NOMO-1 treated with dmso at 0.1 percent for 144 hours (cell line): ENCODE results near the gene FBXO44.
"Not testable (repeated sequence)": the region's sequence is repeated elsewhere in the genome, so short reads cannot be mapped to it uniquely, and the experiment has no call there.

ENCODE experiments used
- DNase-seq: peaks from one replicate; lab custom pipeline; 2025; ENCODE audit not compliant: unreplicated experiment; lab: John Stamatoyannopoulos, UW

The FBXO44 gene

GRCh38 chr1:11654137-11654938, at the start of gene FBXO44, which contains the start of gene FBXO2:
Gene FBXO44, plus strand, starts transcription at chr1:11654877. Its CDS starts 959 bp downstream, at chr1:11655836.
Gene FBXO2, minus strand, starts transcription at chr1:11654429. Its CDS starts 89 bp downstream, at chr1:11654340.
- no peak for DNase-seq

DNA sequence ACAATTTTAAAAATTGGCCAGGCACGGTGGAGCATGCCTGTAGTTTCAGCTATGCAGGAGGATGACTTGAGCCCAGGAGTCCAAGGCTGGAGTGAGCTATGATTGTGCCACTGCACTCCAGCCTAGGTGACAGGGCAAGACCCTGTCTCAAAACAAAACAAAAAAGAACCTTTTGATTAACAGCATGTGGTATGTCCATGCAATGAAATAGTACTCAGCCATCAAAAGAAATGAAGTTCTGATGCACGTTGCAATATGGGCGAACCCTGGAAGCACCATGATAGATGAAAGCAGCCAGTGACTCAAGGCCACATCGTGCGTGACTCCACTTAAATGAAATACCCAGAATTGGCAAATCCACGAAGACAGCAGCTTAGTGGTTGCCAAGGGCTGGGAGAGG, 47.9 kb upstream of the FBXO44 start:
- DNase-seq, result no peak

GRCh38 chr1:11608596-11609130, 46.0 kb upstream of the FBXO44 start:
- not testable (repeated sequence) for DNase-seq

DNA sequence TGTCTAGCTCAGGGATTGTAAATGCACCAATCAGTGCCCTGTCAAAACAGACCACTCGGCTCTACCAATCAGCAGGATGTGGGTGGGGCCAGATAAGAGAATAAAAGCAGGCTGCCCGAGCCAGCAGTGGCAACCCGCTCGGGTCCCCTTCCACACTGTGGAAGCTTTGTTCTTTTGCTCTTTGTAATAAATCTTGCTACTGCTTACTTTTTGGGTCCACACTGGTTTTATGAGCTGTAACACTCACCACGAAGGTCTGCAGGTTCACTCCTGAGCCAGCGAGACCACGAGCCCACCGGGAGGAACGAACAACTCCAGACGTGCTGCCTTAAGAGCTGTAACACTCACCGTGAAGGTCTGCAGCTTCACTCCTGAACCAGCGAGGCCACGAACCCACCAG, 45.3 kb upstream of the FBXO44 start:
- not testable (repeated sequence) for DNase-seq

DNA sequence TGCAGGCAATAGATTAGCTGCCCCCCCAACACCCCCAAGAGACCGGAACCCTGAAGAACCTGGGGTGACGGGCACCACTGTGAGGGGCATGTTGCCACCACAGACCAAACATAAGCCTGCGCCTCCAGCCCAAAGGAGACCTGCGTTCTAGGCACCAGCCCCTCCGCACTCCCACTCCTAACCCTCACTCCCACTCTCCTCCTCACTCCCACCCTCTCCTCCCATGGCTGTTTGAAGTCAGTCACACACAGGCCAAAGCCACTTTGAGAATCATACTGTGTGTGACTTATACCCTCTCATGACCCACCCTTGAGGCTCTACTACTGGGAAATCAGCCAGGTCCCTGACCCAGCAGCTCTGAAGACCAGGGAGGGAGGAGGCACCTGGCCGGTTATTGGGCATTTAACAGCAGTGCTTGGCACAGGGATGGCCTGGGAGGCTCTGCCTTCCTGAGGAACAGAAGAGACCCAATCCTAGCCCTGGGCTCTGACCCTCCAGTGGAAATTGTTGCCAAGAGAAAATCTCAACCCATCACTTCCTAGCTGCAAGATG, 44.0 kb upstream of the FBXO44 start:
- DNase-seq, result no peak

DNA sequence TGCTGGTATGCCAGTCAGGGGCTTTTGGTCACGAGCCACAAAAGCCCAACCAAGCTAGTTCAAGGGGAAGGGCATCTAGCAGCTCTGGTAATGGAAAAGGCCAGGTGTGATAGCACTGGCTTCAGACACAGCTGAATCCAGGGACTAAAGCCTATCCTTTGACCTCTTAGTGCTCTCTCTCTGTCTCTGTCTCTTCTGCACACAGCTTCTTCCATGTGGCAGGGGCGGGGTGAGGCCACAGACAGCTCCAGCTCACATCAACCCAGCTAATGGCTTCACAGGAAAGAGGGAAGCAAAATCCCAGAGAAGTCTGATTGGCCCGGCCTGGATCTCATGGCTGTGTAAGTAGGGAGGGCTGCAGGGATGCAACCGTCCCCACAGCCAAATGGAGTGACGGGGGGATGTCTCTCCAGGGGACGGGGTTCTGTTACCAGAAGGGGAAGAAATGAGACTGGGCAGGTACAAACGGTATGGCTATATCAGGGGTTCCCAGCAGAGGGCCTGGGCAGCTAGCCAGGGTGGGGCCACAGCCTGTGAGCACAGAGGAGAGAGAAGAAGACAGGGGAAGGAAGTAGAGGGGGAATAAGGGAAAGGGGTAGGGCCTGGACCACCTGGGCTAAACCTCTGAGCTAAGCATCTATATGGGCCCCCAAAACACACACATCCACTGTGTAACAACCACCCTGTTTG, 42.9 kb upstream of the FBXO44 start:
- DNase-seq, result no peak

DNA sequence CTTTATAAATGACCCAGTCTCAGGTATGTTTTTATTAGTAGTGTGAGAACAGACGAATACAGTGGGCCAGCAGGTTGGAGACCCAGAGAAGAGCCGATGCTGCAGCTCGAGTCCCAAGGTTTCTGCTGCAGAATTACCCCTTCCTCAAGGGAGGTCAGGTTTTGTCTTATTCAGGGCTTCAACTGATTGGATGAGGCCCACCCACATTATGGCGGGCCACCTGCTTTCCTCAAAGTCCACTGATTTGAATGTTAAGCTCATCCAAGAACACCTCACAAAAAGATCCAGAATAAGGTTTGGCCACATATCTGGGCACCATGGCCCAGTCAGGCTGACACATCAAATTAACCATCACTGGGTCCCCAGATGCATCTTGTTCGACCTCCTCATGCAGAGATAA, 41.3 kb upstream of the FBXO44 start:
- no peak for DNase-seq

DNA sequence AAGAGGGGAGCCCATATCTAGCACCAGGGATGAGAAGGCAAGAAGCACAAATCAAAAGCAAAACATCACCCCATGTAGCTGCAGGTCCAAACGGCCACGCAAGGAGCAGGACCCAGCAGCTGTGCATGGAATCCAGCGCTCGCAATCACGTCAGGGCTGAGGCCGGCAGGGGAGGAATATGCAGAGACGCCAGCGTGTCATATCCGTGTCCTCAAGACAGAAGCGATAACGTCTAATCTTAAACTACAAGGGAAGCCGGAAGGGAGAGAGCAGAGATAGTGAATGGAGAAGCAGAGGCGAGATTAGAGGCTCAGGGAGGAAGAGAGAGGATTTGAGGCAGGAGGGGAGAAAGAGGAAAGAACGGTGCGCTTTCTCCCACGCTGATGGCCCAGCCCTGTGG, 39.6 kb upstream of the FBXO44 start:
- no peak for DNase-seq

- DNase-seq, result no peak
These were observed 37.9 kb upstream of the FBXO44 start for GRCh38 chr1:11616766-11617165.

- DNase-seq, result no peak
These were observed 37.4 kb upstream of the FBXO44 start for GRCh38 chr1:11617314-11617713.

- DNase-seq, result no peak
These were observed 36.9 kb upstream of the FBXO44 start for GRCh38 chr1:11617741-11618140.

DNA sequence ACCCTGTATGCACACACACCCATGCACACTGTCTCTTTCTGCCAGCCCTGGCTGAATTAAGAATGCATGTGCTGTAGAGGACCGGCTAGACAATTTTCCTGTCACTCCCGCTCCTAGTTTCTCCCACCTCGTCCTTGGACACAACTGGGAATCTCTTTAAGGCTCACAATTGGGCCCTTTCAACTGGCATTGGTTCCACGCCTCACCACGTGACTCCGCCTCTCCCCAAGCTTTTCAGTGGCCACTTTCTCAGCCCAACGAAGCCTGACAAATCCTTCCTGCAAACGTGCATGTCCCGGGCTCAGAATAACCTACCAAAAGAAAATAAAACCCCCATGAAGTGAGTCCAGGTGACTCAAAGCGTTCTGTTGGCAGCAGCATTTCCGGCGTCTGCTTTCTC, 34.3 kb upstream of the FBXO44 start:
- DNase-seq, result no peak

DNA sequence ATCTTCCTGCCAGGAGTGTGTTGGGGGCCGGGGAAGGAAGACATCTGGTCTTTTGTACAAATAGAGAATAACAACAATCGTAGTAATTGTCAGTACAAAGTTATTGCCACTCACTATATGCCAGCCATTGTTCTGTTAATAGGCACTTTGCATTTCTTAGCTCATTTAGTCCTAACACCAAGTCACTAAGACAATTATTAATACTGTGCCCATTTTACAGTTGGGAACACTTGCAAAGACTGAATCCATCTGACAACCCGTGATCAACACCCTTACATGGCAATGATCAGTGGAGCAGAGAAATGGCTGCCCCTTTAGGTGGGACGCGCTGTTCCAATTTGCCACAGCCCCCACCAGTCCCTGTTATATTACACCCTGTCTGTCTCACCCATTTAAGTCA, 33.8 kb upstream of the FBXO44 start:
- no peak for DNase-seq

GRCh38 chr1:11622398-11622797, 32.3 kb upstream of the FBXO44 start:
- no peak for DNase-seq

DNA sequence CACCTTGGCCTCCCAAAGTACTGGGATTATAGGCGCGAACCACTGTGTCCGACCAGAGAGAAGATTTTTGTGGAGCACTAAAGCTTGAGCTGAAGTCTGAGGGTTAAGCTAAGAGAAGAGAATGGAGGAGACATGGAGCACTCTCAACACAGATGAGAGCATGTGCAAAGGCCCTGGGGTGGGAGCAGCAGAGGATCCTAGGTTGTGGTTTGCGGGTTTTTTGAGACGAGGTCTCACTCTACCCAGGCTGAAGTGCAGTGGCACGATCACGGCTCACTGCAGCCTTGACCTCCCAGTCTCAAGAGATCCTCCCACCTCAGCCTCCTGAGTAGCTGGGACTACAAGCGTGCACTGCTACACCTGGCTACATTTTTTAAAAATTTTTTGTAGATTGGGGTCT, 31.0 kb upstream of the FBXO44 start:
- no peak for DNase-seq

DNA sequence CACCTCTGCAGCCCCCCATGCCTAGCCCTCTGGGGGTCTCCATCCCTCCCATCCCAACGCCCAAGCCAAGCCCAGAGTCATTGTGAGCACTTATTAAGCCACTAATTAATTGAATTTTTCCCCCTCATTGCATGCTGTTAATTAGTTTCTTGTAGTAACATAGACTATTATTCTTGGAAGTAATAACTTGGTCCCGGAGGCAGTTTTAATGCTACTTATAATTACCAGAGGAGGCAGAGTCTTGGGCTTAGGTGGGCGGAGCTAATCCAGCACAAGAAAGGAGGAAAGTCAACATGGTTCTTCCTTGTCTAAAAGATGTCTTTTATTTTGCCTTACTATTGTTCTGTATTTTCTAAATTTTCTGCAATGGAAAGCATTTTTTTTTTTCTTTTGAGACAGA, 28.1 kb upstream of the FBXO44 start:
- no peak for DNase-seq

DNA sequence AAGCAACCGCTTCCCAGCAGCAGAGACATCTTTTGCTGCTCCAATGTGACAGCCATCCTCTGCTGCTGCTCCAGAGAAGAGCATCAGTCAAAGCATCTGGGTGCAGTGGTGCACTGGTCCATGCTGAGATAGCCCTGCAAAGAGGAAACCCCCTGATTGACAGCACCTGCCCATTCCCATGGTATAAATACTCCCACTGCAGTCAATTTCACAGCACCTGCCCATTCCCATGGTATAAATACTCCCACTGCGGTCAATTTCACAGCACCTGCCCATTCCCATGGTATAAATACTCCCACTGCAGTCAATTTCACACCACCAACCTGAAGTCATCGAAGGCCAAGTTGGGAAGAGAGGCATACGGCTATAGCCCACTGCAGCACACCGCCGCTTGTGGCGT, 25.9 kb upstream of the FBXO44 start:
- no peak for DNase-seq

- DNase-seq, result no peak
These were observed 25.3 kb upstream of the FBXO44 start for GRCh38 chr1:11629184-11630016.

- DNase-seq, result no peak
These were observed 20.1 kb upstream of the FBXO44 start for GRCh38 chr1:11634365-11635192.

DNA sequence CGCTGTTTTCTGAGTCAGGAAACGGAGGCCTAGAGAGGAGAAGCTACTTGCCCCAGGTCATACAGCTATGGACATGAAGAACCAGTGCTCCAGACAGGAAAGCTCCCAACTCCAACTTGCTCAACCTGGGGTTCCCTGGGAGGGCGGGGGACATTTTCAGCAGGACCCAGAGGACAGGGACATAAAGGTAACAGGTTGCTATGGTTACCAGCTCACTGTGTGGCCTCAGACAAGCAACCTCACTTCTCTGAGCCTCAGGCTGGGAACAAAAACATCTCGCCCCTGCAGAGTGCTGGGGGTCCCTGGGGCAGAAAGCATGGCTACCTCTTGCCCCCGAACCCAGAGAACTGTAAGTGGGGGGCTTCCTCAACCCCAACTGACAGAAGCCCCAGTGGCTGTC, 16.6 kb upstream of the FBXO44 start:
- DNase-seq, result no peak
